ENCODE measurements around the gene KCTD19.

Gene KCTD19

DNA sequence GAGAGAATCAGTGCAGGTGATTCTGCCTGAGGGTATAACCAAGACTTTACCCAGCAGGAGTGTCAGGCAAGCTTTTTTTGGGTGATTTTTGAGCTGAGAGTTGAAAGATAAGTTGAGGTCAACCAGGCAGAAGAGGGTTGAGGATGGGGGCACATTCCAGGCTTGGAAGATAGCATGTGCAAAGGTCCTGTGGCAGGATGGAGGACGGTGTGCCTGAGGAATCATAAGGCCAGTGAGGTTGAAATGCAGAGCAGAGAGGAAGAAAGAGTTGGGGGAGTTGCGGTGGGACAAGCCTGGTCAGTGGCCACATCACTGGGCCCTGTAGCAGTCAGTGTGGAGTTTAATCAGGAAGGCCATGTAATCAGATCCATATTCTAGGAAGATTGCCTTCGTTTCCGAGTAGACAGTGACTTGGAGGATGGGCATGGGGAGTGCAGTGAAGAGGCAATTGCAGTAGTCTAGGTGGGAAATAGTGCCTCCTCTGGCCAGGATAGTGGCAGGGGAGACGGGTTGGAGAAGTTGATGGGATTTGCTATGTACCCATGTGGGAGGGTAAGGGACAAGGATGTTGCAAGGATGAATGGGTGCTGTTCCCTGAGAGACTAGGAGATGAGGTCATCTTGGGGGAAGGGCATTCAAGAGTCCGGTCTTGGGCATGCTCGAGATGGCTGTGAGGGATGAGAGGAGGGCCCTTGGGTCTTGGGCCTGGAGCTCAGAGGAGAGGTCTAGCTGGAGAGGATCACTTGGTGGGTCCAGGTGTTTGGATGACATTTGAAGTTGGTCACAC, 43.3 kb downstream of the KCTD19 start:
- no peak for DNase-seq (ENCODE audit: low read depth in 2 of 2)

DNA sequence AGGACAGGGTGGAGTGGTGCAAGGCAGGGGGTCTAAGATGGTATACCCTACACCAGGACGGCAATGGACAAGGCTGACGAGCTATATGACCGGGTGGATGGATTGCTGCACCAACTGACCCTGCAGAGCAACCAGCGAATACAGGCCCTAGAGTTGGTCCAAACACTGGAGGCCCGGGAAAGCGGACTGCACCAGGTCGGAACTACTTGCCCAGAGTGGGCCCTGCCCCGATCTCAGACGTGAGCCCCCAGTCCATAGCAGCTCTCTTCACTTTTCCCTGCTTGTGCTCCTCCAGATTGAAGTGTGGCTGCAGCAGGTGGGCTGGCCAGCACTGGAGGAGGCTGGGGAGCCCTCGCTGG, 44.1 kb downstream of the KCTD19 start:
- DNase-seq (ENCODE audit: low read depth in 2 of 2) = no peak

DNA sequence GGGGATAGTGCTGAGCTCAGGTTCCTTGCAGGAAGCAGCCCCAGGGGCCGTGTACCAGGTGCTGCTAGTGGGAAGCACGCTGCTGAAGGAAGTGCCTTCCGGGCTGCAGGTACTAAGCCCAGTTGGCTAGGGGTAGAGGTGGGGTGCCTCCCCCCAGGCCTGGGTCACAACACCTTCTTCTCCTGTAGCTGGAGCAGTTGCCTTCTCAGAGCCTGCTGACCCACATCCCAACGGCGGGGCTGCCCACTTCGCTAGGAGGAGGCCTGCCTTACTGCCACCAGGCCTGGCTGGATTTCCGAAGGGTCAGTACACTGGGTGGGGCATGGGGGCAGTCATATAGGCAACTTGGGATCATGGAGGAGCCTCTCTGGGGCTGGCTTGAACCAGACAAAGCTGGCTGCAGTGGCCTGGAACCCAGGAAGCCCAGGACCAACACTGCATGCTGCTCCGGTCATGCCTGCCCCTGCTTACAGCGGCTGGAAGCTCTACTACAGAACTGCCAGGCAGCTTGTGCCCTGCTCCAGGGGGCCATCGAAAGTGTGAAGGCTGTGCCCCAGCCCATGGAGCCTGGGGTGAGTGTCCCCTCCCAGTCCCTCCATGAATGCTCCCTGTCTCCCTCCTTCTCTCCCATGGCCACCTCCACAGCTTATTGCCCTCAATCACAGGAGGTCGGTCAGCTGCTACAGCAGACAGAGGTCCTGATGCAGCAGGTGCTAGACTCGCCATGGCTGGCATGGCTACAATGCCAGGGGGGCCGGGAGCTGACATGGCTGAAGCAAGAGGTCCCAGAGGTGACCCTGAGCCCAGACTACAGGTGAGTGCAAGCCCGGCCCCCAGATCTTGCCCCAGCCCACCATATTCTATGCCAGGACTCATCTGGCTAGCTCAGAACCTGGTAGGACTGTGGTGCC, 44.8 kb downstream of the KCTD19 start:
- no peak for DNase-seq (ENCODE audit: low read depth in 2 of 2)

DNA sequence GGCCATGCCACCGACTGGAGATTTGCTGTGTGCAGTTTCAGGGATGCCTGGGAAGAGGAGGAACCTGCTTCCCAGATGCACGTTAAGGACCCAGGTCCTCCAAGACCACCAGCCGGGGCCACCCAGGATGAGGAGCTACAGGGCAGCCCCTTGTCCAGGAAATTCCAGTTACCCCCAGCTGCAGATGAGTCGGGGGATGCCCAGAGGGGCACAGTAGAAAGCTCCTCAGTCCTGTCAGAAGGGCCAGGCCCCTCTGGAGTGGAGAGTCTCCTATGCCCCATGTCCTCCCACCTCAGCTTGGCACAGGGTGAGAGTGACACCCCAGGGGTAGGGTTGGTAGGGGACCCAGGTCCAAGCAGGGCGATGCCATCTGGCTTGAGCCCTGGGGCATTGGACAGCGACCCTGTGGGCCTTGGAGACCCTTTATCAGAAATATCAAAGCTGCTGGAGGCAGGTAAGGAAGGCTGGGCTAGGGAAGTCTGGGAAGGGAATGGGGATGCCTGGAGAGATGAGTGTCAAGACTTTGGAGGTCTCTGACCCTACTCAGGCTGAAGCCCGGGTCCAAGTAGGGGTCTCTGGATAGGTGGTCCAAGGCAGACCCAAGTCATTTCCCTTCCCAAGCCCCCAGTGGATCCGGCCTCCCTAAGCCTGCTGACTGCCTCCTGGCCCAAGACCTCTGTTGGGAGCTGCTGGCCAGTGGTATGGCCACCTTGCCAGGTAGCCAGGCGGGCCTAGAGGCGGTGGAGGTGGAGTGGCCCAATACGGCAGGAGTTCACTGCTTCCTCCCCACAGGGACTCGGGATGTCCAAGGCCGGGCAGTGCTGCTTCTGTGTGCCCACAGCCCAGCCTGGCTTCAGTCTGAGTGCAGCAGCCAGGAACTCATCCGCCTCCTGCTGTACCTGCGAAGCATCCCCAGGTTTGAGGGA, 46.2 kb downstream of the KCTD19 start:
- DNase-seq (ENCODE audit: low read depth in 2 of 2) = no peak

DNA sequence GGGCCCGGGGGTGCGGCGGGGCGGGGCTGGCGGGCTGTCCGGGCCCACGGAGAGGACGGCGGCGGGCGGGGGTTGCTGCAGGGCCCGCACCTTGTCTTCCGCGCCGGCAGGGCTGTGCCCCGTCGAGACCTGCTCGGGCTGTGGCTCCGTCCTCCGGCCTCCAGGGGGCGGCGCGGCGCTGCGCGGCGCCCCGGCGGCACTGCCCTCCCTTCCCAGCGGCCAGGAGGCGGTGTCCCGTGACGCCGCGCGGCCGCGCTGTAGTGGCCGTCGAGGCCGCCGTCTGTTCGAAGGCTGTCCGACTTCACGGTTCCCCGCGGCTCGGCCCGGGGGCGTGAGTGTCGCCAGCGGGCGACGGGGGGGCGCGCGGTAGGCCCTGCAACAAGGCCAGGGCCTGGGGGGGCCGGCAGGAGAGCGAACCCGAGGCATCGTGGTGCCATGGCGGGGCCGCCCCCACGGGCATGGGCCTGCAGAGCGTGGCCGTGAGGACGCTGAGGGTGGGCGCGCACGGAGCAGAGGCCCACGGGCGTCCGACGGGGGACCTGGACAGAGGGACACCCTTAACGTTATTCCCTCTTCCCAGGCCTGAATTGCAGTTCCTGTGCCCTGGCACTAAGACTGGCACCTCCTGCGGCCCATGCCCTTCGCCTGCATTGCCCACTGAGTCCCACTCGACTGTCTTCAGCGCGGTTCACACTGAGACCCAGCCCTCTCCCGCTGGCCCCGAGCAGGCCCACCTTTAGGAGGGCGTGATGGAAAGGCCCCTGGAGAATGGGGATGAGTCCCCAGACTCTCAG, 47.0 kb downstream of the KCTD19 start, which contains the start of gene PLEKHG4:
PLEKHG4 (plus strand) TSS at position 237 of the 794 bp plus-strand sequence; CDS start at position 750, 513 bp downstream.
- DNase-seq (ENCODE audit: low read depth in 2 of 2) = peak; percentile 56 to 69

DNA sequence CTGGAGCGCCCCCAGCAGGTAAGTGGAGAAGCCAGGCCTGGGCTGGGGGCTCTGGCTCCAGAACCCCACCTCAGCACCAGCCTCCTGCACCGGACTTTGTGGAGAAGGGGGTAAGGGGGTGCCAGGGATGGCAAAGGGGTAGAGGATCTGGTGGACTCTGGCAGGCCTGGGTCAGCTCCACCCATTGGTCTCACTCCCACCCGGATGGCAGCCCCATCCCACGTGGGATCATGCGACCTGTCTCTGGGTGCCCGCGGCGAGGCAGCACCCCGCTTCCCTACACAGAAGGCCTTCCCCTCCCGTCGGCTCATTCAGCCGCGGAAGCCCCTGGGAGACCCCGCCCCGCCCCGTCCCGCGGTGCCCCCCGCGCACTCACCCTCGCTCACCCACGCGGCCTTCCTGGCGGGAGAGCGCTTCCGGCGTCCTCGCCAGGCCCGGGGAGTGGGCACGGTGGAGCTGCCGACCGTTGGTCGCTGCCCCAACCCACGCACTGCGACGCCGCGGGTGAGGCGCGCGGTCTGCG, 47.7 kb downstream of the KCTD19 start:
- DNase-seq (ENCODE audit: low read depth in 2 of 2) = peak in 1 of 2 donors; percentile 26

DNA sequence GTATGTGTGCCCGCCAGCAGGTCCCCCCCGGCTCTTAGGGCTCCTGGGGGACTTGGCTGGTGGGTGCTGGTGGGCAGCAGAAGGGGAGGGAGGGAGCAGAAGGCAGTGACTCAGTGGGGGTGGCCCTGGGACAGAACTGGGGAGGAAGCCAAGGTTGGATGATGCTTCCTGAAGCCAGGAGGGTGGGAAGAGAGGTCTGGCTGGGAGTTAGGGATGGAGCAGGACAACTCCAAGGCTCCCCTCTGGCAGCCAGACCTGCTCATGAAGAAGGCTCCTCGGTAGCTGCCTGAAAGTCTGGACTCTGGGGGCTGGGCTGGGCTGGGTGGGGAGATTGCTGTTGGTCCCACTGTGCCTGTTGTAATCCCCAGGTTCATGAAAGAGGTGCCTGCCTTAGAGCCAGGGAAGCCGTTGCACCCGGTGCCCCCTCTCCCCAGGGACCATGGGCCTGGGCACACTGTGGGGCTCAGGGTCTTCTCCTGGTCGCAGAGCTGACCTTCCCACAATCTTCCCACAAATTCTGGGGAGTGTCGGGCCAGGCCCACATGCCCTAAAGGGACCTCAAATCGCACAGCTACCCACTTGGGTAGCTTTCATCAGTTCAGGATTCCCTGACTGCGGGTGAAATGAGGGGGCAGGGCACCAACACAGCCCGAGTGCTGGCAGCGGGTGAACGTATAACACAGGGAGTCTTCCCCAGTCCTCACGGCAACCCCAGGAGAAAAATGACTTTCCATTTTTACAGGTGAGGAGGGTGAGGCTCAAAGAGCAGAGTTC, 48.4 kb downstream of the KCTD19 start:
- DNase-seq (ENCODE audit: low read depth in 2 of 2) = no peak

DNA sequence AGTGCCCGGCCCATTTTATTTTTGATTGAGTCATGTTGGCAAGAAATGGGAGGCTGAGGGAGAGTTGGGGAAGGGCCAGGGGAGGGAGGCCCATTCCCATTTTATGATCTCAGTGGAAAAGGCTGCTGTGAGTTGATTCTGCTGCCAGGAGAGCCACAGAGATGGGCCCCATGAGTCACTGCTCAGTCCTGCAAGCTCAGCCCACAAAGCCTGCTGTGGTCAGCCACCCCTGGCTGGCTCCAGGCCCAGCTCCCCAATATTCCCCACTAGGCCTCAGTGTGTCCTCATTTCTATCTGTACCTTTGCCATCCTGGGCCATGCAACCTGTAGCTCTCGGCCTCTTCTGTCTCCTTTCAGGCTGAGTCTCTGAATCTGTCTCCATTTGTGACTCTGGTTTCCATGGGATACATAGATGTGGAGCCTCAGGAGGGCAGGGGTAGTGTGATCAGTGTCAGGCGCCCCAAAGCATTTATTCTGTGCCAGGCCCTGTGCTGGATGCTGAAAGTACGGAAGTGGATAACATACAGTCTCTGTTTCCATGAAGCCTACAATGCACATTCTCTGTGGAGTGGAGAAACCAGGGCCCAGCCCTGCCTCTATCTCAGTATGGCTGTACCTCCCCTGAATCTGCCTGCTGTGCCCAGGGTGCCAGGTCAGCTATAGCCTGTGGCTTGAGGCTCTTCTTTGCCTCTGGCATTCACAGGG, 49.1 kb downstream of the KCTD19 start:
- no peak for DNase-seq (ENCODE audit: low read depth in 2 of 2)

DNA sequence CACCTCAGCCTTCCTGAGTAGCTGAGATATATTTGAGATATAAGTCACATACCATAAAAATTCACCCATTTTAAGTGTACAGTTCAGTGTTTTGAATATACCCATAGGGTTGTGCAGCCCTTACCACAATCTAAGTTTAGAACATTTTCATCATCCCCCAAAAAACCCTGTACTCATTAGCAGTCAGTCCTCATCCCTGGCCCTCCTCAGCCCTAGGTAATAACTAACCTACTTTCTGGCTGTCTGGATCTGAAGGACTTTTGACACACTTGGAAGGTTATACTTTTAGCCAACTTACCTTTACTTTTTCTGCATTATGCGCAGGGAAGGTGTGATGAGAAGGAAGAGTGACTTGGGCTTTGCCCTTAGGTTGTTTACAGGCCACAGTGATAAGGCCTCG, 51.2 kb downstream of the KCTD19 start:
- DNase-seq (ENCODE audit: low read depth in 2 of 2) = no peak

DNA sequence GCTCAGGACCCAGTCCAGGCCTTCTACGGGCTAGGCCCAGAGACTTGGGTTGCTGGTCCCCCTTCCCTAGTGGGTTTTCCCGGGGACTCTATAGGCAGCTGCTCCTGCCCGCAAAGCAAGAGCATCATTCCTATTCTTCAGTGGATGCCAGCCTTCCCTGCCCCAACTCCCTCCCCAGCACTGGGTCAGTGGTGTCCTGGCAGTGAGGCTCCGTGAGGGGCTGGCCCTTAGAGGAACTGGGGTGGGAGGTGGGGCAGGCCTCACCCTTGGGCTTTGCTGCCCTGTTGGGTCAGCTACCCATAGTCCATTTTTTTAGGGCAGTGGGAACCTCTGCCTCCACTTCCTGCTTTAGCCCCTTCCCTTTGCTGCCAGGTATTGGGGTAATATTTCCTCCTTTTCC, 55.1 kb downstream of the KCTD19 start:
- DNase-seq (ENCODE audit: low read depth in 2 of 2) = no peak

DNA sequence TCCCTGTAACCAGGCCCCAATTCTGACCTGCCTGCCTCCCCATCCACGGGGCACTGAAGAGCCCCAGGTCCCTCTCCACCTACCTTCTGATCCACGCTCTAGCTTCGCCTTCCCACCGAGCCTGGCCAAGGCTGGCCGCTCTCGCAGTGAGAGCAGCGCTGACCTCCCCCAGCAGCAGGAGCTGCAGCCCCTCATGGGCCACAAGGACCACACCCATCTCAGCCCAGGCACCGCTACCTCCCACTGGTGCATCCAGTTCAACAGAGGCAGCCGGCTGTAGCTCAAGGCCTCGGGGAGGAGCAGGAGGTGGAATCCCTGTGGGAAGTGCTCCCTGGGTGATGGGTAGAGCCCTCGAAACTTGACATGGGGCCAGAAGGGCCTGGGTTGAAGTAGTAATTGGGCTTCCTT, 55.6 kb downstream of the KCTD19 start:
- DNase-seq (ENCODE audit: low read depth in 2 of 2) = no peak

DNA sequence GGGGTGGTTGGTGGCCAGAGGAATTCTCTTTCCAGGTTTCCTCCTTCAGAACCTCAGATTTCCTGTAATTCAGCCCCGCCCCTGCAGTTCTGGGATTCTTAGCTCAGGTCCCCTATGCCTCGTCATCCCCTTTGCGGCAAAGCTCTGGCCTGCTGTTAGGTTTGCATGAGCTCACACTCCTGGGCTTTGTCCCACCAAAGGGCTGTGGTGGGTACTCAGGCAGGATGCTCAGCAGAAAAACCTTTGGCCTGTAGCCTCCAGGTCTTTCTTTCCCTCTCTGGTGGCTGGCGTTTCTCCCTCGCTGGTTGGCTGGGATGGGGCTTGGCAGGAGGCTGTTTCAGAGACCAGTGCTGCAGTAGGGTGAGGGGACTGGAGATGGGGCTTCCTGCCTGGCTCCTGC, 56.8 kb downstream of the KCTD19 start:
- DNase-seq (ENCODE audit: low read depth in 2 of 2) = no peak

DNA sequence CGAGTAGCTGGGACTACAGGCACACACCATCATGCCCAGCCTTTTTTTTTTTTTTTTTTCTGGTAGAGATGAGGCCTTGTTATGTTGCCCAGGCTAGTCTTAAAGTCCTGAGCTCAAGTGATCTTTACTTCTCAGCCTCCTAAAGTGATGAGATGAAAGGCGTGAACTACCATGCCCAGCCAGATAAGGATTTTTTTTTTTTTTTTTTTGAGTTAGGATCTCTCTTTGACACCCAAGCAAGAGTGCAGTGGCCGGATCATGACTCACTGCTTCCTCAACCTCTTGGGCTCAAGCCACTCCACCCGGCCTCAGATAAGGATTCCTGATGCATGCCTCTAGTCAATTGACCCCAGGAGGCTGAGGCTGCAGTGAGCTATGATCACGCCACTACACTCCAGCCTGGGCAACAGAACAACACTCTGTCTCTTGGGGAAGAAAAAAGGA, 58.4 kb downstream of the KCTD19 start:
- DNase-seq (ENCODE audit: low read depth in 2 of 2) = no peak

DNA sequence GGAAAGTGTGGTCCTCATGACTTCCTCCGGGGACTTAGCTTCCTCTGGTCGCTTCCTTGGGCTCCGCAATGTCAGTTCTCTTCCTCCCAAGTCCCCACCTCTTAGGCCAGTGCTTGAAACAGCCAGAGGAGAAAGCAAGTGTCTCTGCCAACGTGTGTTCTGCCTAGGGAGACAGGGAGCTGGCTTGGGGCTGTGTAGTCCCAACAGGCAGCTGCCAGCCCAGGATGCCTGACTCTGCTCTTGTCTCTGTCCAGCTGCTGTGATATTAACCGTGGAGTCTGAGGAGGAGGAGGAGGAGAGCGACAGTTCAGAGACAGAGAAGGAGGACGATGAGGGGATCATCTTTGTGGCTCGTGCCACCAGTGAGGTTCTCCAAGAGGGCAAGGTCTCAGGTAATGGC, 60.7 kb downstream of the KCTD19 start:
- DNase-seq (ENCODE audit: low read depth in 2 of 2) = no peak

DNA sequence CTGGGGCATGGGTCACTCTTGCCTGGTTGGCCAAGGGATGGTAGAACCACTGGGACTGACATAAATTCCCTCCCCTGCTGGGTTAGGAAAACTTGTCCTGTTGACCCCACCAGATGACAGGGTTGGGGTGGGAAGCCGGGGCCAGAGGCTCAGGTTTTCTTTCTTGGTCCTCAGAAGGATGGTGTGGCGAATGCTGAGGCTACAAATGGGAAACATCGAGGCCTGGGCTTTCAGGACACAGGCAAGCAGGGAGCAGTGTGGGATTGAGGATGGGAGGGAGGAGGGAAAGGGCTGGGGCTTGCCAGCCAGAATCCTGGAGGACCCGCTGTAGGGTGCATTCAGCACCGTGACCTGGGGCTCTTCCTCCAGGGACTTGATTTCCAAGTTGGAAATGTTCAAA, 61.7 kb downstream of the KCTD19 start:
- no peak for DNase-seq (ENCODE audit: low read depth in 2 of 2)

DNA sequence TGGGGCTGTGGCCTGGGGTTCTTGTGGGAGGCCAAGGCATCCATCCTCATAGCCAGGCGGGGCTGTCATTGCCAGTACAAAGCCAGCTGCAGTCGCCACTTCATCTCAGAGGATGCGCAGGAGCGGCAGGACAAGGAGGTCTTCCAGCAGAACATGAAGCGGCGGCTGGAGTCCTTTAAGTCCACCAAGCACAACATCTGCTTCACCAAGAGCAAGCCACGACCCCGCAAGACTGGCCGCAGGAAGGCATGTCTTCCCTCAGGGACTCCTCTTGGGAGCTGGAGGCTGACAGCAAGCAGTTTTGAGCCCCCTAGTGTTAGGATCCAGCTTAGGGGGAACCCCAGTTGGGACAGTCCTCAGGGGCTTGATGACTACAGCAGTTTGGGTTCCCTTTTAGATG, 62.3 kb downstream of the KCTD19 start:
- no peak for DNase-seq (ENCODE audit: low read depth in 2 of 2)

DNA sequence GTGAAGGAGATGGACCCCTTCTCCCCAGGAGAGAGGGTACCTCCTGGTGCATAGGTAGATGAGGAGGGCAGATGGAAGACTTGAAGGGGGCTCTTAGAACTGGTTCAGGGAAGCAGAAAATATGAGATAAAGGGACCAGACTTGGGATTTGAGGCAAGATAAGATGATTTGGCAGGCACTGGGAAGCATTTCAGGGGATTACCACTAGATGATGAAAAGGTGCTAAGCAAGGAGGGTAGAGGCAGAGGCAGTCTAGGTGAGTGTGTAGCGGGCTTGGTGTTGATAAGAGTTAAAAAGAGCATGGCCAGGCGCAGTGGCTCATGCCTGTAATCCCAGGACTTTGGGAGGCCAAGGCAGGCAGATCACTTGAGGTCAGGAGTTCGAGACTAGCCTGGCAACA, 63.3 kb downstream of the KCTD19 start:
- no peak for DNase-seq (ENCODE audit: low read depth in 2 of 2)

DNA sequence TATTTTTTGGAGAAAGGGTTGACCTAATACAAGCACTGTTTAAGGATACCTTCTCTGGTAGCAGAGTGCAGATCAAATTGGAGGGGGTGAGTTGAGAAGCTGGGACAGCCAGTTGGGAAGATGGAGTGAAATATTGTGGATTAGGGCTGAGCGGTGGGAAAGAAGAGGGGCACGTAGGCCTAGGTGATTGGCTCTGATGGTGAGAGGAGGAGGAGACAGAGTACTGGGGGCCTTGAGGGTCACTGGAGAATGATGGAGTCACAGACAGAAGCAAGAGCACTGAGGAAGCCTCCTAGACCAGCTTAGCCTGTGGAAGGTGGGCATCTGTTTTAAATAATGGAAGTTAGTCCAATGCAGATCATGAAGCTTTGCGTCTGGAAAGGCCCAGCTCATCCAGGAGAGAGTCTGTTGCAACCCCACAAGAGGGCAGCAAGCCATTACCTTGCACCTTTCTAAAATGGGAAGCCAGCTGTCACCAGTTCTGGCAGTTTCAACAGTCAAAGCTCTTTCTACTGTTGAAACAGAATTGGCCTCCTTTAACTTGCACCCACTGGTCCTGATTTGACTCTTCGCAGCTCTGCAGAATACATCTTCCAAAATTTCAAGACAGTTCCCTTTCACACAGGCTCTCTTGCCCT, 66.0 kb downstream of the KCTD19 start:
- no peak for DNase-seq (ENCODE audit: low read depth in 2 of 2)

DNA sequence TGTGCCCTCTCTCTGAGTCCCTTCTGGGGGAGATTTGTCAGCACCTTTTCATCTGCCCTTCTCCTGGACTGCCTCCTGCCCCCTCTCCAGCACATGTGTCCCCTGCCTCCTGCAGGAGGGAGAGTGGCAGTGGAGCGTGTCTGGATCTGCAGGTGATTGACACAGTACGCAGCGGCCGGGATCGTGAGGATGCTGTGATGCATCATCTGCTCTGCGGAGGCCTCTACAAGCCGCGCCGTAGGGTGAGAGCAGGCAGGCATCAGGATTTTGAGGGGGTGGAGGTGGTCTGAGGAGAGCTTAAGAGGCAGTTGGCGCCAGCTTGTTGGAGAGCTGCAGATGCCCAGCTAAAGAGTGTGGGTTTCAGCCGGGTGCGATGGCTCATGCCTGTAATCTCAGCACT, 66.8 kb downstream of the KCTD19 start:
- no peak for DNase-seq (ENCODE audit: low read depth in 2 of 2)

Data from stimulated activated CD4-positive, alpha-beta T cell treated with anti-CD3 and anti-CD28 coated beads, Interleukin-1b, Interleukin-23, amount 100 ng/mL, for 1 hour (primary cell).